Keratinocyte (primary cell): ENCODE measurements around the gene HBG2. TPM values are rescaled to one million over a fixed set of nuclear protein-coding genes. Genes with fewer than 3 reads are reported as not detected.

Source experiments
- DNase-seq: peaks from one replicate; pipeline ENCODE4 v3.0.0-alpha.2; 2011; ENCODE audit warnings: low read depth, missing footprints, low spot score
- FAIRE-seq: peaks from 2 replicates; lab custom pipeline; 2011; peaks lifted over from hg19 to GRCh38; lab: Jason Lieb, UNC
- H2AFZ ChIP-seq: 2 replicates; pipeline ENCODE4 v1.6.0; 2012; ENCODE audit warnings: low read length, control low read depth, inconsistent platforms; ENCODE audit not compliant: control insufficient read depth
- H3K27ac ChIP-seq: 2 replicates; pipeline ENCODE4 v1.5.1; 2011; ENCODE audit warnings: low read length; ENCODE audit not compliant: control insufficient read depth, insufficient read depth
- H3K27me3 ChIP-seq: 3 replicates; pipeline ENCODE4 v1.6.0; 2011; ENCODE audit warnings: low read length; ENCODE audit not compliant: control insufficient read depth, insufficient read depth; ENCODE audit errors: extremely low read depth
- H3K36me3 ChIP-seq, 2 experiments: 2 replicates in 1 of 2; 3 replicates in 1 of 2; pipeline ENCODE4 v1.5.1; 2011; ENCODE audit warnings: low read length in 2 of 2, mild to moderate bottlenecking in 1 of 2; ENCODE audit not compliant: control insufficient read depth in 2 of 2, insufficient read depth in 2 of 2; ENCODE audit errors: extremely low read depth in 1 of 2
- H3K4me1 ChIP-seq: 3 replicates; pipeline ENCODE4 v1.5.1; 2011; ENCODE audit warnings: low read length; ENCODE audit not compliant: control insufficient read depth, insufficient read depth; ENCODE audit errors: extremely low read depth
- H3K4me2 ChIP-seq: 3 replicates; pipeline ENCODE4 v1.6.0; 2011; ENCODE audit warnings: low read depth, low read length; ENCODE audit not compliant: control insufficient read depth, insufficient read depth; ENCODE audit errors: extremely low read depth
- H3K4me3 ChIP-seq, 3 experiments: fragments of 200-600 bp in 1 of 3; sonication (generic) in 1 of 3; 2 replicates in 2 of 3; 3 replicates in 1 of 3; pipeline ENCODE4 v1.5.1; 2011 to 2016; ENCODE audit warnings: low read length in 3 of 3, mild to moderate bottlenecking in 3 of 3, control low read depth in 2 of 3, inconsistent platforms in 1 of 3, low read depth in 1 of 3, mixed read lengths in 1 of 3, mixed run types in 1 of 3, moderate library complexity in 1 of 3; ENCODE audit not compliant: control insufficient read depth in 2 of 3, insufficient read depth in 2 of 3; ENCODE audit errors: extremely low read depth in 1 of 3
- H3K79me2 ChIP-seq: 2 replicates; pipeline ENCODE4 v1.6.0; 2012; ENCODE audit warnings: low read length; ENCODE audit not compliant: control insufficient read depth, insufficient read depth
- H3K9ac ChIP-seq: 3 replicates; pipeline ENCODE4 v1.6.0; 2011; ENCODE audit warnings: low read length; ENCODE audit not compliant: control insufficient read depth, insufficient read depth; ENCODE audit errors: extremely low read depth
- H3K9me1 ChIP-seq: 3 replicates; pipeline ENCODE4 v1.6.0; 2011; ENCODE audit warnings: low read length; ENCODE audit not compliant: control insufficient read depth, insufficient read depth; ENCODE audit errors: extremely low read depth
- H3K9me3 ChIP-seq: 2 replicates; pipeline ENCODE4 v1.5.1; 2012; ENCODE audit warnings: low read depth, low read length; ENCODE audit not compliant: control insufficient read depth
- H4K20me1 ChIP-seq: 3 replicates; pipeline ENCODE4 v1.6.0; 2011; ENCODE audit warnings: low read length; ENCODE audit not compliant: control insufficient read depth, insufficient read depth; ENCODE audit errors: extremely low read depth
- EZH2 ChIP-seq: IDR thresholded peaks from one replicate; pipeline ENCODE4 v1.6.1; 2012; ENCODE audit warnings: inconsistent platforms, mild to moderate bottlenecking, low read length, moderate library complexity
- dilution Hi-C: fragments of 300-500 bp; cut with MboI; formaldehyde crosslinking; loops from one replicate; pipeline ENCODE4 v1.7.0; 2020; ENCODE audit warnings: low sequenced_read_pairs; ENCODE audit not compliant: extremely low pct_ligation_motif_present
- polyA plus RNA-seq, 5 experiments: library from polyadenylated mRNA; depleted of rRNA in 3 of 5; stranded (reverse) in 3 of 5; stranded (forward) in 1 of 5; unstranded in 1 of 5; fragments of >200 nt; gene quantifications; 1 replicate in 1 of 5; 2 replicates in 3 of 5; 3 replicates in 1 of 5; pipeline versions ENCODE4 v1.2.1 to v1.2.3, GENCODE V29; 2011 to 2012; ENCODE audit warnings: missing spikeins in 2 of 5, low read depth in 1 of 5, low replicate concordance in 1 of 5
- TF ChIP-seq, protein P1 (sequence below), 3 experiments: IDR thresholded peaks in 1 of 3; conservative IDR thresholded peaks in 1 of 3; optimal IDR thresholded peaks in 1 of 3; 2 replicates in 2 of 3; 3 replicates in 1 of 3; pipeline versions ENCODE3 to v1.5.1; 2011; ENCODE audit warnings: low read length in 3 of 3, mild to moderate bottlenecking in 3 of 3, moderate library complexity in 2 of 3, control low read depth in 1 of 3, inconsistent platforms in 1 of 3; ENCODE audit not compliant: insufficient read depth in 2 of 3; ENCODE audit errors: extremely low read depth in 1 of 3

Gene HBG2
- polyA plus RNA-seq, 1 donor (not counting 4 experiments of a cell fraction or from before 2014, with no cell fraction given), result 0.73 TPM

DNA sequence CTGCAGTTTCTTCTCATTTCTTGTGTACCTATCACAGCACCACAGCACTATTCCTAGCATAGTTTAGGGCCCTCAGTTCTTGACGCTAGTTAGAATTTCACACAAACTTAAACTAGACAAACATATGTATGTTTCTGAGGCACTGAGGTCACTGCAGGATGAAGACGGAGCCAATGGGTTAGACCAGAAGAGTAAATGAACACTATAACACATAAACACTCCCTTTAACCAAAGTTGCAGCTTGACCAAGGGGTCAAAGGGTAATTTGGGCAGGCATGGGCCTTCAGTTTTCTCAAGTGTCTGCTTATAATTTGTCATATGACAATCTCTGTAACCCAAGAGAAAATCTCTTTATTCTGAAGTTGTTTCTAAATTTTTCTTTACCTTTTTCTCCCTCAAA, 28.0 kb upstream of the HBG2 start:
- H3K9ac ChIP-seq, result no peak overlapping the region
- peaks cover 24% of the 10 kb centered on the region for H3K4me1 ChIP-seq
- dilution Hi-C loops, result no loop called here
- H3K4me3 ChIP-seq, result no peak overlapping the region
- no peaks in the 10 kb centered on the region for H3K79me2 ChIP-seq
- no peak for TF ChIP-seq EZH2
- TF ChIP-seq, protein P1, sequence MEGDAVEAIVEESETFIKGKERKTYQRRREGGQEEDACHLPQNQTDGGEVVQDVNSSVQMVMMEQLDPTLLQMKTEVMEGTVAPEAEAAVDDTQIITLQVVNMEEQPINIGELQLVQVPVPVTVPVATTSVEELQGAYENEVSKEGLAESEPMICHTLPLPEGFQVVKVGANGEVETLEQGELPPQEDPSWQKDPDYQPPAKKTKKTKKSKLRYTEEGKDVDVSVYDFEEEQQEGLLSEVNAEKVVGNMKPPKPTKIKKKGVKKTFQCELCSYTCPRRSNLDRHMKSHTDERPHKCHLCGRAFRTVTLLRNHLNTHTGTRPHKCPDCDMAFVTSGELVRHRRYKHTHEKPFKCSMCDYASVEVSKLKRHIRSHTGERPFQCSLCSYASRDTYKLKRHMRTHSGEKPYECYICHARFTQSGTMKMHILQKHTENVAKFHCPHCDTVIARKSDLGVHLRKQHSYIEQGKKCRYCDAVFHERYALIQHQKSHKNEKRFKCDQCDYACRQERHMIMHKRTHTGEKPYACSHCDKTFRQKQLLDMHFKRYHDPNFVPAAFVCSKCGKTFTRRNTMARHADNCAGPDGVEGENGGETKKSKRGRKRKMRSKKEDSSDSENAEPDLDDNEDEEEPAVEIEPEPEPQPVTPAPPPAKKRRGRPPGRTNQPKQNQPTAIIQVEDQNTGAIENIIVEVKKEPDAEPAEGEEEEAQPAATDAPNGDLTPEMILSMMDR (optimal IDR thresholded peaks at IDR 0.05 in 1 of 3, IDR thresholded peaks at IDR 0.05 in 1 of 3, conservative IDR thresholded peaks at IDR 0.05 in 1 of 3; ENCODE audit: extremely low read depth in 1 of 3, insufficient read depth in 2 of 3, low read length in 3 of 3), result no peak
- H3K27me3 ChIP-seq, result no peaks in the 10 kb centered on the region
- FAIRE-seq (no peak), DNase-seq (no peak)
- H3K9me1 ChIP-seq, result peaks cover 2% of the 10 kb centered on the region
- H3K9me3 ChIP-seq, result no peaks in the 10 kb centered on the region
- H4K20me1 ChIP-seq, result no peaks in the 10 kb centered on the region
- H2AFZ ChIP-seq, result no peak overlapping the region
- H3K27ac ChIP-seq, result no peak overlapping the region
- H3K4me2 ChIP-seq, result no peak overlapping the region
- H3K36me3 ChIP-seq, result no peaks in the 10 kb centered on the region

DNA sequence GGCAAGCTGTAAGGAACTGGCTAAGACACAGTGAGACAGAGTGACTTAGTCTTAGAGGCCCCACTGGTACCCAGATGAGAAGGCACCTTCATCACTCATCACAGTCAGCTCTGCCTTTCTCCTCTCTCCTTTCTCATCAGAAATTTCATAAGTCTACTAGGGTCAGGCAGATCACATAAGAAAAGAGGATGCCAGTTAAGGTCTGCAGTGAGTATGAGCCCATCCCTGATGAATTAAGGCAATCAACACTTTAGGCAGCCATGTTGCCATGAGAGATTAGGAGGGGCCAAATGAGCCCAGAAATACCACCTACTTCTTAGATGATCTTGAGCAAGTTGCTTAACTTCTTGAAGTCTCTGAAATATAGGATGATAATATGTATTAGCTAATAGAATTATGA, 27.0 kb upstream of the HBG2 start:
- Histone ChIP-seq H3K9me3 (no peaks in the 10 kb centered on the region), H3K27ac (no peak overlapping the region), H3K79me2 (no peaks in the 10 kb centered on the region), H3K27me3 (no peaks in the 10 kb centered on the region), H3K9me1 (peaks cover 2% of the 10 kb centered on the region), H3K36me3 (no peaks in the 10 kb centered on the region), H4K20me1 (no peaks in the 10 kb centered on the region), H2AFZ (no peak overlapping the region), H3K4me1 (peaks cover 24% of the 10 kb centered on the region), H3K4me3 (no peak overlapping the region), H3K9ac (no peak overlapping the region), H3K4me2 (no peak overlapping the region)
- dilution Hi-C loops, result no loop called here
- FAIRE-seq (no peak), DNase-seq (no peak)
- TF ChIP-seq, protein P1 (optimal IDR thresholded peaks at IDR 0.05 in 1 of 3, IDR thresholded peaks at IDR 0.05 in 1 of 3, conservative IDR thresholded peaks at IDR 0.05 in 1 of 3; ENCODE audit: extremely low read depth in 1 of 3, insufficient read depth in 2 of 3, low read length in 3 of 3), result no peak
- no peak for TF ChIP-seq EZH2
